HuH-7.5 (cell line): Measurements from ENCODE around the gene DNMBP.
"Not testable (repeated sequence)": the region's sequence is repeated elsewhere in the genome, so short reads cannot be mapped to it uniquely, and the experiment has no call there.

Source experiments
- DNase-seq: peaks from one replicate; pipeline ENCODE4 v3.0.0; 2011; ENCODE audit warnings: low spot score

The DNMBP gene

GRCh38 chr10:99984211-99985034 is 25.3 kb downstream of the DNMBP start:
- DNase-seq: no peak

- DNase-seq: no peak
These were observed 26.3 kb downstream of the DNMBP start for GRCh38 chr10:99983280-99983988.

GRCh38 chr10:99982728-99983127 is 27.0 kb downstream of the DNMBP start:
- no peak for DNase-seq

- DNase-seq: no peak
These were observed 28.1 kb downstream of the DNMBP start for GRCh38 chr10:99981581-99982199.

- no peak for DNase-seq
These were observed 30.6 kb downstream of the DNMBP start for GRCh38 chr10:99979066-99979685.

- DNase-seq: no peak
These were observed 31.8 kb downstream of the DNMBP start for GRCh38 chr10:99977916-99978315.

GRCh38 chr10:99976886-99977665 is 32.7 kb downstream of the DNMBP start:
- no peak for DNase-seq

- DNase-seq: no peak
These were observed 33.6 kb downstream of the DNMBP start for GRCh38 chr10:99975942-99976809.

- no peak for DNase-seq
These were observed 34.5 kb downstream of the DNMBP start for GRCh38 chr10:99975106-99975829.

GRCh38 chr10:99973190-99973589 is 36.6 kb downstream of the DNMBP start:
- no peak for DNase-seq

GRCh38 chr10:99967961-99968360 is 41.8 kb downstream of the DNMBP start:
- DNase-seq: no peak

- no peak for DNase-seq
These were observed 43.4 kb downstream of the DNMBP start for GRCh38 chr10:99966306-99966705.

- DNase-seq: no peak
These were observed 44.0 kb downstream of the DNMBP start for GRCh38 chr10:99965700-99966099.

GRCh38 chr10:99964791-99965190 is 45.0 kb downstream of the DNMBP start:
- no peak for DNase-seq

GRCh38 chr10:99963467-99964165 is 46.1 kb downstream of the DNMBP start:
- DNase-seq: not testable (repeated sequence)

GRCh38 chr10:99958806-99959205 is 50.9 kb downstream of the DNMBP start:
- DNase-seq: no peak

GRCh38 chr10:99958302-99958701 is 51.4 kb downstream of the DNMBP start:
- no peak for DNase-seq

- not testable (repeated sequence) for DNase-seq
These were observed 56.2 kb downstream of the DNMBP start for GRCh38 chr10:99953510-99953909.

GRCh38 chr10:99952799-99953198 is 56.9 kb downstream of the DNMBP start:
- no peak for DNase-seq
